GM12878 (cell line): ENCODE data around the gene OPRM1.

Experiments used
- CTCF ChIP-seq, 3 experiments: IDR thresholded peaks in 2 of 3; conservative IDR thresholded peaks in 1 of 3; 2 replicates each; pipeline ENCODE4 v1.5.1; 2011; ENCODE audit warnings: low read depth in 3 of 3, low read length in 3 of 3, mild to moderate bottlenecking in 3 of 3, control low read depth in 2 of 3, moderate library complexity in 2 of 3, inconsistent platforms in 1 of 3, mixed read lengths in 1 of 3; ENCODE audit not compliant: control insufficient read depth in 2 of 3, insufficient read depth in 1 of 3; ENCODE audit errors: extremely low read depth in 1 of 3
- E2F4 ChIP-seq: IDR thresholded peaks from 2 replicates; pipeline ENCODE4 v1.6.1; 2012; ENCODE audit warnings: low read depth, low read length, improper control_type of control experiment
- ELK1 ChIP-seq: IDR thresholded peaks from 2 replicates; pipeline ENCODE4 v1.6.1; 2012; ENCODE audit warnings: low read depth, low read length, improper control_type of control experiment
- EZH2 ChIP-seq: IDR thresholded peaks from 2 replicates; pipeline ENCODE4 v1.6.1; 2012; ENCODE audit warnings: low read depth, mild to moderate bottlenecking, control low read depth, inconsistent platforms, low read length, borderline replicate concordance; ENCODE audit not compliant: control insufficient read depth
- HDAC6 ChIP-seq: fragments of 200-600 bp; sonication (generic); IDR thresholded peaks from one replicate; pipeline ENCODE4 v1.8.0; 2017; ENCODE audit warnings: antibody characterized with exemption; ENCODE audit not compliant: unreplicated experiment
- MYC ChIP-seq: IDR thresholded peaks from 2 replicates; pipeline ENCODE4 v1.6.1; 2011; ENCODE audit warnings: mild to moderate bottlenecking, low read length, moderate library complexity, inconsistent platforms; ENCODE audit not compliant: insufficient read depth, insufficient replicate concordance, insufficient read length, severe bottlenecking
- NFIC ChIP-seq: IDR thresholded peaks from 2 replicates; pipeline ENCODE4 v1.6.1; 2012; ENCODE audit warnings: low read depth, mild to moderate bottlenecking, inconsistent platforms, low read length, moderate library complexity

GRCh38 chr6:154258064-154258757 is 219.2 kb downstream of the OPRM1 start:
- TF ChIP-seq HDAC6 = no peak
- peak; percentile 32; the same call in 1 of the 2 replicates for TF ChIP-seq NFIC
- TF ChIP-seq E2F4 = no peak
- no peak for TF ChIP-seq EZH2
- no peak for TF ChIP-seq CTCF (IDR thresholded peaks at IDR 0.05 in 2 of 3, conservative IDR thresholded peaks at IDR 0.05 in 1 of 3; ENCODE audit: control insufficient read depth in 2 of 3, extremely low read depth in 1 of 3, insufficient read depth in 1 of 3, low read depth in 3 of 3, low read length in 3 of 3)
- no peak for TF ChIP-seq MYC
- TF ChIP-seq ELK1 = no peak
